ENCODE data around the gene KIZ. TPM values are rescaled to one million over a fixed set of nuclear protein-coding genes. Genes with fewer than 3 reads are reported as not detected.

KIZ gene
- total and polyA plus RNA-seq, 2 experiments from 2014 or later = 11.0 to 55.4 TPM

DNA sequence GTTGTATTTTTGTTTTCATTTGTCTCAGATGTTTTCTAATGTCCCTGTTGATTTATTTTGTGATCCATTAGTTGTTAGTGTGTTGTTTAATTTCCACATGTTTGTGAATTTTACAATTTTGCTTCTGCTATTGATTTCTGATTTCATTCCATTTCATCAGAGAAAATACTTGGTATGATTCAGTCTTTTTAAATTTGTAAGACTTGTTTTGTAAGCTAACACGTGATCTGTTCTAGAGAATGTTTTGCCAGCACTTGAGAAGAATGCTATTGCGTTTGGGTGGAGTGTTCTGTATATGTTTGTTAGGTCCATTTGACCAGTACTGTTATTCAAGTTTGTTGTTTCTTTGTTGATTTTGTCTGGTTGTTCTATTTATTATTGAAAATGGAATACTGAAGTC lies 53.9 kb downstream of the KIZ start:
- Histone ChIP-seq H3K4me1 (ENCODE audit: low read depth) (no peaks in the 10 kb centered on the region), H3K9me3 (ENCODE audit: low read depth) (no peaks in the 10 kb centered on the region), H3K36me3 (no peaks in the 10 kb centered on the region), H3K27me3 (no peaks in the 10 kb centered on the region), H3K27ac (no peak overlapping the region), H3K4me3 (no peak overlapping the region)
- DNase-seq (ENCODE audit: low read depth in 1 of 2, low spot score in 1 of 2) = peak in 1 of 2 donors; percentile 50
- TF ChIP-seq, protein P1, sequence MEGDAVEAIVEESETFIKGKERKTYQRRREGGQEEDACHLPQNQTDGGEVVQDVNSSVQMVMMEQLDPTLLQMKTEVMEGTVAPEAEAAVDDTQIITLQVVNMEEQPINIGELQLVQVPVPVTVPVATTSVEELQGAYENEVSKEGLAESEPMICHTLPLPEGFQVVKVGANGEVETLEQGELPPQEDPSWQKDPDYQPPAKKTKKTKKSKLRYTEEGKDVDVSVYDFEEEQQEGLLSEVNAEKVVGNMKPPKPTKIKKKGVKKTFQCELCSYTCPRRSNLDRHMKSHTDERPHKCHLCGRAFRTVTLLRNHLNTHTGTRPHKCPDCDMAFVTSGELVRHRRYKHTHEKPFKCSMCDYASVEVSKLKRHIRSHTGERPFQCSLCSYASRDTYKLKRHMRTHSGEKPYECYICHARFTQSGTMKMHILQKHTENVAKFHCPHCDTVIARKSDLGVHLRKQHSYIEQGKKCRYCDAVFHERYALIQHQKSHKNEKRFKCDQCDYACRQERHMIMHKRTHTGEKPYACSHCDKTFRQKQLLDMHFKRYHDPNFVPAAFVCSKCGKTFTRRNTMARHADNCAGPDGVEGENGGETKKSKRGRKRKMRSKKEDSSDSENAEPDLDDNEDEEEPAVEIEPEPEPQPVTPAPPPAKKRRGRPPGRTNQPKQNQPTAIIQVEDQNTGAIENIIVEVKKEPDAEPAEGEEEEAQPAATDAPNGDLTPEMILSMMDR (IDR thresholded peaks at IDR 0.05; ENCODE audit: low read depth, low read length) = no peak

DNA sequence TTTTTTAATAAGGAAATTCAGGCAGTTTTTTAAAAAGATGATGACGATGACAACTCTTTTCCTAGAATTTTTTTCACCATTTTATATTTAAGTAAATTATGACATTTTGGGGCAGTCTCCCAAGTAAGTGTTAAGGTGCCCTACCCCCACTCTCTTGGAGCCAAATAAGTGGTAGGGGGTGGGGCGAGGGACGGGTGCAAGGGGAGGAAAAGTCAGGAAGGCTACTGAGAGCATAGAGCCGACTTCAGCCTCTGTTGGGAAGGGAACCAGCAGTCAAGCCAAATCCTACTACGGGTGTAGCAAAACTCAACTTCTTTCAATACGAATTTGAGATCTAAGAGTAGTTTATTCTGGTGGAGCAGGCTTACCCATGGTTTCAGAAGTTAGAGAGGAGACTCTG lies 54.4 kb downstream of the KIZ start:
- Histone ChIP-seq H3K4me3 (no peak overlapping the region), H3K27ac (no peak overlapping the region), H3K27me3 (no peaks in the 10 kb centered on the region), H3K36me3 (no peaks in the 10 kb centered on the region), H3K9me3 (ENCODE audit: low read depth) (no peaks in the 10 kb centered on the region), H3K4me1 (ENCODE audit: low read depth) (no peaks in the 10 kb centered on the region)
- TF ChIP-seq, protein P1 (IDR thresholded peaks at IDR 0.05; ENCODE audit: low read depth, low read length) = no peak
- no peak for DNase-seq (ENCODE audit: low read depth in 1 of 2, low spot score in 1 of 2)

DNA sequence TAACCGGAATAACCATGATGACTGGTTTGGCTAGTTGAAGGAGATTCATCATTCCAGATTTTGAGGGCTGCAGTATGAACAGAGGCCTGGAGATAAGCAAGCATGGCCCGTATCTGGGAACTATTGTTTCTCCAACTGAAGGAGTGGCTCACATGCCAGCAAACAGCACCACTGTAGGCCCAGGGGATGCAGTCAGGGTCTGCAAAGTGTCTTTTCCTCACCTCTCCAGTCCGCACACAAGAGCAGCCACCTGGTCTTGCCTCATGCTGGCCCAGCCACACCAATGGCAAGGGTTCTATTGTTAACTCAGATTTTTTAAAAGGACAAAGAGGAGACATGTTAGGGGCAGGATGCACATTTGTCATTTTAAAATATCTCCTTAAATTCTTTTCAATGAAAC lies 55.1 kb downstream of the KIZ start:
- TF ChIP-seq, protein P1 (IDR thresholded peaks at IDR 0.05; ENCODE audit: low read depth, low read length) = no peak
- H3K4me3 ChIP-seq = no peak overlapping the region
- H3K4me1 ChIP-seq (ENCODE audit: low read depth) = no peaks in the 10 kb centered on the region
- no peak overlapping the region for H3K27ac ChIP-seq
- H3K36me3 ChIP-seq = no peaks in the 10 kb centered on the region
- DNase-seq (ENCODE audit: low read depth in 1 of 2, low spot score in 1 of 2) = no peak
- H3K9me3 ChIP-seq (ENCODE audit: low read depth) = no peaks in the 10 kb centered on the region
- H3K27me3 ChIP-seq = no peaks in the 10 kb centered on the region

DNA sequence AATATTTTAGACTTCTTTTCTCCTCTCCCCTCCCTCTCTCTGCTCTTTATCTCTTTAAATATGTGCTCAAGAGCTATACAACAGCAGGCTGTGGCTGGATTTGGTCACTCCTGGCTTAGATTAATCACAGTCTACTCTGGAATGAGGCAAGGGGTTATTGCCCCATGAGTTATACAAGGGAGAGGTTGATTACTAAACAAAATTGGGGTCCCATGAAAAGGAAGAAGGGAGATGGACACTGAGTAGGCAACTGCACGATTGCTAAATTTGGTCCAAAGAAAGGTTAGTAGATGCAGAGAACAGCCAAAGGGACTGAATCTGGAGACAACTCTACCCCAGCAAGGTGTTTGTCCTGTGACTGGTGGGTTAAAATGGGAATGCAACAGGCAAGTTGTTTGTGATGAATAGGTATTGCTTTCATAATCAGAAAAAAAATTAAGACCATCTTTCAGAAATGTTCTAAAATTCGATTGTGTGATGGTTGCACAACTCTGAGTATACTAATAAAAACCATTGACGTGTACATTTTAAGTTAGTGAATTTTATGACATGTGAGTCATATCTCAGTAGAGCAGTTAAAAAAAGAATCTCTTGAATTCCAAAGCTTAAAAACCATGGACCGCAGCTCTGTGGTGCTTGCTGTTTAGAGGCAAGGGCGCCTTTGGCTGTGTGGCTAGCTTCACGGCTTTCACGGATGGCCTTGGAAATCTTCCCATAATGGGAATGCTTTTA lies 57.1 kb downstream of the KIZ start:
- TF ChIP-seq, protein P1 (IDR thresholded peaks at IDR 0.05; ENCODE audit: low read depth, low read length) = no peak
- Histone ChIP-seq H3K27me3 (no peaks in the 10 kb centered on the region), H3K36me3 (no peaks in the 10 kb centered on the region), H3K4me1 (ENCODE audit: low read depth) (no peaks in the 10 kb centered on the region), H3K4me3 (no peak overlapping the region), H3K27ac (no peak overlapping the region), H3K9me3 (ENCODE audit: low read depth) (no peaks in the 10 kb centered on the region)
- peak in 1 of 2 donors; percentile 88 for DNase-seq (ENCODE audit: low read depth in 1 of 2, low spot score in 1 of 2)

DNA sequence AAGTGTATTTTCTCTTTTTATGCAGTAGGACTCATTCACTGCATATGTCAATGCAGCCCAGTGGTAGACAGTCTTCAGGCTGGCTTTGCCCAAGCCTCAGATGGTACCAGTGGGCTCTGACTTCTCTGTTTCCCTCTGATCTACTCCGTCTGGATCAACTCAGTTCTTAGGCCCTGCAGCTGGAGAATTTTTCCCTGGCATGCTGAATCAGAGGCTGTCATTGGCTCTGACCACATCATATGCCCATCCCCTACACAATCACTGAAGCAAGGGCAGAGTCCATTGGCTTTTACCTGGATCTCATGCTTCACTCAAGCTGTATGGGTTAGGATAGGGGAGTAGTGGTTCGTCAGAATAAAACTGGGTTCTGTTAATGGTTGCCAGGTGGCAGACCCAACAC lies 57.8 kb downstream of the KIZ start:
- no peaks in the 10 kb centered on the region for H3K36me3 ChIP-seq
- H3K27me3 ChIP-seq = no peaks in the 10 kb centered on the region
- no peak overlapping the region for H3K27ac ChIP-seq
- no peaks in the 10 kb centered on the region for H3K4me1 ChIP-seq (ENCODE audit: low read depth)
- H3K4me3 ChIP-seq = no peak overlapping the region
- no peaks in the 10 kb centered on the region for H3K9me3 ChIP-seq (ENCODE audit: low read depth)
- DNase-seq (ENCODE audit: low read depth in 1 of 2, low spot score in 1 of 2) = peak in 1 of 2 donors; percentile 40
- TF ChIP-seq, protein P1 (IDR thresholded peaks at IDR 0.05; ENCODE audit: low read depth, low read length) = no peak

Data from cardiac muscle cell (in vitro differentiated cells and primary cell).